Right cardiac atrium (tissue), 5 donors: ENCODE measurements around the gene HLCS. TPM values are rescaled to one million over a fixed set of nuclear protein-coding genes. Genes with fewer than 3 reads are reported as not detected.

Experiments
- ATAC-seq, 2 donors: fragments of 200-7000 bp; cut with Tn5 transposase; one replicate each; pipeline versions ENCODE4 v1.8.0 to v1.9.1; 2020; ENCODE audit warnings: moderate library complexity in 2 of 2, mild to moderate bottlenecking in 1 of 2
- DNase-seq, 3 donors: peaks; one replicate each; pipeline ENCODE4 v3.0.0-alpha.2; 2020
- H3K27ac ChIP-seq: one replicate; pipeline ENCODE4 v1.5.1; 2013; ENCODE audit warnings: mild to moderate bottlenecking, low read length, control low read depth, moderate library complexity
- H3K27me3 ChIP-seq: one replicate; pipeline ENCODE4 v1.6.1; 2013; ENCODE audit not compliant: control insufficient read depth, insufficient read depth
- H3K4me1 ChIP-seq: one replicate; pipeline ENCODE4 v1.6.1; 2013; ENCODE audit warnings: low read length; ENCODE audit not compliant: control insufficient read depth, insufficient read depth
- H3K4me3 ChIP-seq: one replicate; pipeline ENCODE4 v1.5.1; 2013; ENCODE audit warnings: low read length, control low read depth
- H3K9me3 ChIP-seq: one replicate; pipeline ENCODE4 v1.6.1; 2013; ENCODE audit warnings: low read length; ENCODE audit not compliant: control insufficient read depth
- WGBS: extraction: QIAGEN DNeasy Blood & Tissue Kit; methylation state at CpG from one replicate; pipeline ENCODE4 v1.1.7; 2013; 5-methylcytosine and 5-hydroxymethylcytosine counted together
- intact Hi-C, 4 donors: fragments of 100-400 bp; cut with DNase I; formaldehyde crosslinking; loops; one replicate each; pipeline versions ENCODE4 v1.11.0 to v1.14.0; 2022 to 2023
- polyA plus RNA-seq: library from polyadenylated mRNA; stranded (reverse); fragments of 200-250 nt; gene quantifications from one replicate; pipeline ENCODE4 v1.2.3, GENCODE V29; 2013
- total RNA-seq, 4 donors: library from RNA; stranded (reverse); fragmentation: NEBNext Ultra II Directional; extraction: Animal tissue kit (Norgen Biotek cat#: 25700); gene quantifications; one replicate each; pipeline ENCODE4 v1.2.1, GENCODE V29; 2021
- donor health status: healthy with polysubstance abuse.
- donor health status: DM: no; HTN: yes; CAD: no.
- donor health status: DM: no; HTN: no; CAD: no.
- donor health status: DM: no; HTN: yes; CAD: no; lungs with severe emphysema.
- donor health status: DM: yes; HTN: yes; CAD: no.

The HLCS gene
- total and polyA plus RNA-seq, 5 donors = 3.5 to 11.4 (median 8.2) TPM

GRCh38 chr21:36785615-36786014, 180.9 kb downstream of the HLCS start:
- Histone ChIP-seq H3K9me3 (no peaks in the 10 kb centered on the region), H3K4me1 (peaks cover 3% of the 10 kb centered on the region), H3K4me3 (no peak overlapping the region), H3K27ac (no peak overlapping the region), H3K27me3 (no peaks in the 10 kb centered on the region)
- whole genome bisulfite sequencing = 72% methylated on average over 2 of the region's 2 CpGs
- intact Hi-C loops = no loop called here
- DNase-seq (no peak), ATAC-seq (no peak)

GRCh38 chr21:36784947-36785346, 181.5 kb downstream of the HLCS start:
- Histone ChIP-seq H3K4me3 (no peak overlapping the region), H3K9me3 (no peaks in the 10 kb centered on the region), H3K27me3 (no peaks in the 10 kb centered on the region), H3K4me1 (peaks cover 3% of the 10 kb centered on the region), H3K27ac (no peak overlapping the region)
- ATAC-seq (peak; percentile 84 to 94), DNase-seq (peak; percentile 44 to 77 (median 65))
- intact Hi-C loops = no loop called here
- 79% methylated on average over 12 of the region's 12 CpGs for WGBS

- Histone ChIP-seq H3K27ac (no peak overlapping the region), H3K9me3 (no peaks in the 10 kb centered on the region), H3K27me3 (no peaks in the 10 kb centered on the region), H3K4me3 (no peak overlapping the region), H3K4me1 (peaks cover 3% of the 10 kb centered on the region)
- intact Hi-C loops = no loop called here
- no peak for ATAC-seq
- WGBS = 93% methylated on average over 8 of the region's 8 CpGs
- no peak for DNase-seq
Measured at GRCh38 chr21:36783612-36784374, 182.7 kb downstream of the HLCS start.

GRCh38 chr21:36780861-36781260, 185.6 kb downstream of the HLCS start:
- Histone ChIP-seq H3K4me3 (no peak overlapping the region), H3K9me3 (no peaks in the 10 kb centered on the region), H3K27me3 (no peaks in the 10 kb centered on the region), H3K27ac (no peak overlapping the region), H3K4me1 (peaks cover 3% of the 10 kb centered on the region)
- intact Hi-C loops = no loop called here
- WGBS = 77% methylated on average over 6 of the region's 6 CpGs
- ATAC-seq (no peak), DNase-seq (no peak)

- intact Hi-C loops = no loop called here
- Histone ChIP-seq H3K4me3 (no peak overlapping the region), H3K9me3 (no peaks in the 10 kb centered on the region), H3K4me1 (no peaks in the 10 kb centered on the region), H3K27ac (no peak overlapping the region), H3K27me3 (no peaks in the 10 kb centered on the region)
- ATAC-seq (no peak), DNase-seq (peak in 1 of 3 donors; percentile 53)
- 71% methylated on average over 10 of the region's 10 CpGs for WGBS
Measured at GRCh38 chr21:36776981-36777617, 189.4 kb downstream of the HLCS start.

GRCh38 chr21:36773995-36774394, 192.5 kb downstream of the HLCS start:
- H3K27ac ChIP-seq = no peak overlapping the region

GRCh38 chr21:36773117-36773516, 193.4 kb downstream of the HLCS start:
- 33% methylated on average over 5 of the region's 5 CpGs for WGBS
- Histone ChIP-seq H3K4me1 (peaks cover 5% of the 10 kb centered on the region), H3K27me3 (no peaks in the 10 kb centered on the region), H3K9me3 (no peaks in the 10 kb centered on the region), H3K27ac (no peak overlapping the region), H3K4me3 (no peak overlapping the region)
- ATAC-seq = peak; percentile 73 to 81
- intact Hi-C loops = no loop called here
- peak; percentile 65 to 85 (median 84) for DNase-seq

More at GRCh38 chr21:36773995-36774394, 192.5 kb downstream of the HLCS start:
- no peak for ATAC-seq
- H3K9me3 ChIP-seq = no peaks in the 10 kb centered on the region
- intact Hi-C loops = no loop called here
- no peaks in the 10 kb centered on the region for H3K27me3 ChIP-seq
- no peak overlapping the region for H3K4me3 ChIP-seq
- WGBS = 58% methylated on average over 8 of the region's 8 CpGs
- DNase-seq = no peak
- peaks cover 3% of the 10 kb centered on the region for H3K4me1 ChIP-seq

- Histone ChIP-seq H3K4me1 (peaks cover 5% of the 10 kb centered on the region), H3K27me3 (no peaks in the 10 kb centered on the region), H3K4me3 (no peak overlapping the region), H3K9me3 (no peaks in the 10 kb centered on the region), H3K27ac (no peak overlapping the region)
- DNase-seq (peak in 1 of 3 donors; percentile 62), ATAC-seq (peak; percentile 72 to 77)
- intact Hi-C loops = loop anchor here in 1 of 4 donors (10.0 kb wide), 1 partner anchor 146 kb away; no protein-coding TSS in a partner anchor
- WGBS = 40% methylated on average over 8 of the region's 8 CpGs
Measured at GRCh38 chr21:36769051-36769839, 197.2 kb downstream of the HLCS start.

- Histone ChIP-seq H3K9me3 (no peaks in the 10 kb centered on the region), H3K27me3 (no peaks in the 10 kb centered on the region), H3K27ac (no peak overlapping the region), H3K4me3 (no peak overlapping the region), H3K4me1 (peaks cover 5% of the 10 kb centered on the region)
- DNase-seq (peak in 1 of 3 donors; percentile 47), ATAC-seq (peak; percentile 20 to 36)
- intact Hi-C loops = loop anchor here in 1 of 4 donors (10.0 kb wide), 1 partner anchor 146 kb away; no protein-coding TSS in a partner anchor
- WGBS = 70% methylated on average over 13 of the region's 13 CpGs
Measured at GRCh38 chr21:36768496-36768895, 198.0 kb downstream of the HLCS start.

- Histone ChIP-seq H3K27ac (no peak overlapping the region), H3K27me3 (no peaks in the 10 kb centered on the region), H3K4me1 (peaks cover 5% of the 10 kb centered on the region), H3K9me3 (no peaks in the 10 kb centered on the region), H3K4me3 (no peak overlapping the region)
- intact Hi-C loops = loop anchor here in 1 of 4 donors (10.0 kb wide), 1 partner anchor 148 kb away; no protein-coding TSS in a partner anchor
- DNase-seq (no peak), ATAC-seq (no peak)
- WGBS = 96% methylated on average over 11 of the region's 11 CpGs
Measured at GRCh38 chr21:36767096-36767495, 199.4 kb downstream of the HLCS start.
